H7 (cell line): ENCODE data around the gene CCDC177. TPM values are rescaled to one million over a fixed set of nuclear protein-coding genes. Genes with fewer than 3 reads are reported as not detected.

Source experiments
- DNase-seq: peaks from one replicate; pipeline ENCODE4 v3.0.0; 2012
- H3K27me3 ChIP-seq: 2 replicates; pipeline ENCODE4 v1.6.0; 2011; ENCODE audit warnings: mild to moderate bottlenecking, low read length; ENCODE audit not compliant: control insufficient read depth, insufficient read depth
- H3K36me3 ChIP-seq: replicated peaks from 2 replicates; pipeline ENCODE4 v1.5.1; 2011; ENCODE audit warnings: low read length; ENCODE audit not compliant: control insufficient read depth, insufficient read depth
- H3K4me3 ChIP-seq: 2 replicates; pipeline ENCODE4 v1.5.1; 2011; ENCODE audit warnings: low read depth, mild to moderate bottlenecking, control low read depth, low read length, moderate library complexity; ENCODE audit not compliant: insufficient read depth
- total RNA-seq: library from RNA; depleted of rRNA; stranded (reverse); fragments of >200 nt; shearing (Covaris generic); gene quantifications from 2 replicates; pipeline ENCODE4 v1.2.3, GENCODE V29; 2014

Gene CCDC177
- total RNA-seq, 1 experiment from 2014 or later = 0.17 TPM

DNA sequence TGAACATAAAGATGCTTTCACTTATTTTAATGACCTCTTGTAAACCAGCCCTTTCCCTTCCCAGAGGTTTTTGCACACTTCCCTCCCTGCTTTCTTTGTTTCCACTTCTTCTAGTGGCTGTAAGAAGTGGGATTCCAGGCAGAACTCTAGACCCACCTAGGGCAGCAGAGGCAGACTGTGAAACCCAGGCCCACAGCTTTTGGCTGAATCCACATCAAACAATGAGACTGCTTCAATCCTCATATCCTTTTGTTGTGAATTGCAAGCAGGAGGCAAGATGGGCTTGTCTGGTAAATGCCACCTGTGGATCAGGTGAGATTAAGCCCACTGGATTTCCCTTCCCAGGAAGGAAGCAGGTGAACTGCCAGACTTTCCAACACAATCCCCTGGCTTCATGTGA is 12.8 kb downstream of the CCDC177 start:
- no peaks in the 10 kb centered on the region for H3K36me3 ChIP-seq
- H3K27me3 ChIP-seq = peaks cover 2% of the 10 kb centered on the region; the same call in 1 of the 2 replicates
- no peak overlapping the region for H3K4me3 ChIP-seq
- no peak for DNase-seq

GRCh38 chr14:69560826-69561225 is 13.8 kb downstream of the CCDC177 start:
- Histone ChIP-seq H3K36me3 (no peaks in the 10 kb centered on the region), H3K4me3 (no peak overlapping the region), H3K27me3 (peaks cover 2% of the 10 kb centered on the region; the same call in 1 of the 2 replicates)
- no peak for DNase-seq

GRCh38 chr14:69559581-69560011 is 15.1 kb downstream of the CCDC177 start:
- no peaks in the 10 kb centered on the region for H3K36me3 ChIP-seq
- H3K4me3 ChIP-seq = no peak overlapping the region
- peaks cover 1% of the 10 kb centered on the region; the same call in 1 of the 2 replicates for H3K27me3 ChIP-seq
- no peak for DNase-seq

DNA sequence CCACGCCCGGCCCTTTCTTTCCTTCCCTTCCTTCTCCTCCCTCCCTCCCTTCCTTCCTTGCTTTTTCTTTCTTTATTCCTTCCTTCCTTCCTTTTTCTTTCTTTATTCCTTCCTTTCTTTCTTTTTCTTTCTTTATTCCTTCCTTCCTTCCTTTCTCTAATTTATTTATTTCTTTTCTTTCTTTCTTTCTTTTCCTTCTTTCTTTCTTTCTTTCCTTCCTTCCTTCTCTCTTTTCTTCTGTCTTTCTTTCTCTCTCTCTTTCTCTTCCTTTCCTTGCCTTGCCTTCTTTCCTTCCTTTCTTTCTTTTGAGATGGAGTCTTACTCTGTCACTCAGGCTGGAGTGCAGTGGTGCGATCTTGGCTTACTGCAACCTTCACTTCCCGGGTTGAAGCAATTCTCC is 15.9 kb downstream of the CCDC177 start:
- H3K4me3 ChIP-seq = no peak overlapping the region
- no peaks in the 10 kb centered on the region for H3K27me3 ChIP-seq
- no peaks in the 10 kb centered on the region for H3K36me3 ChIP-seq
- DNase-seq = no peak

DNA sequence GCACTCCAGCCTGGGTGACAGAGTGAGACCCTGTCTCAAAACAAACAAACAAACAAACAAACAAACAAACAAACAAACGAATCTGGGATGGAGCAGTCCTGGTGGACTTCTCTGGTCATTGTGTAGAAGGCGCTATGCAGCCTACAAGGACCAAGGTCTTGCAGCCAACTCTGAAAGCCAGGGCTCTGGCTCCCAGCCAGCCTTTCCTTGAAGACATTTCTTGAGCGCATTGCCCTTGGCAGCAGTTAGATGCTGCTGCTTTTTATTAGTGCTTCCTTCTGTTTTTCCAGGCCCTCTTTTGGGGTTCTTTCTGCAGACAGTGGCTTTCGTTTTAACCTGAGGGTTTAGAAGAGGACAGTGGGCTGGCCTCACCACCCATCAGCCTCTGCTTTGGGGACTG is 20.2 kb downstream of the CCDC177 start:
- DNase-seq = no peak
- H3K27me3 ChIP-seq = no peaks in the 10 kb centered on the region; the same call in 1 of the 2 replicates
- H3K36me3 ChIP-seq = no peaks in the 10 kb centered on the region
- no peak overlapping the region for H3K4me3 ChIP-seq

GRCh38 chr14:69553252-69553651 is 21.4 kb downstream of the CCDC177 start:
- H3K4me3 ChIP-seq = no peak overlapping the region
- H3K36me3 ChIP-seq = no peaks in the 10 kb centered on the region
- no peaks in the 10 kb centered on the region; the same call in 1 of the 2 replicates for H3K27me3 ChIP-seq
- DNase-seq = no peak

DNA sequence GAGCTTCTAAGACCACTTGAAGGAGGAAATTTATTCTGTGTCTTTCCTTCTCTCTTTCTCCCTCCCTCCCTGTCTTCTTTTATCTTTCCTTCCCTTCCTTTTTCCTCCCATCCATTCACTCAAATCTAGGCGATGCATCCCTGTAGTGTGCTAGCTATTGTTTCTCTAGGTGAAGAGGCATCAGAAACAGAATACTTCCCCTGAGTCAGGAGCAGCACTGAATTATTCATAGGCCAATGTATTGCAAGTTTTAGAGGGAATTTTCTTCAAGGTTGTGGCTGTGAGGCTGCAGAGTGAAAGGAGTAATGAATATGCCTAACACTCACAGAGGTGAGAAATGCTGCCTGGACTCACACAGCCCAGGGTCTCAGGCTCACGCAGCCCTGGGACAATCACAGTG is 23.2 kb downstream of the CCDC177 start:
- H3K36me3 ChIP-seq = no peaks in the 10 kb centered on the region
- DNase-seq = no peak
- no peaks in the 10 kb centered on the region; the same call in 1 of the 2 replicates for H3K27me3 ChIP-seq
- H3K4me3 ChIP-seq = no peak overlapping the region

DNA sequence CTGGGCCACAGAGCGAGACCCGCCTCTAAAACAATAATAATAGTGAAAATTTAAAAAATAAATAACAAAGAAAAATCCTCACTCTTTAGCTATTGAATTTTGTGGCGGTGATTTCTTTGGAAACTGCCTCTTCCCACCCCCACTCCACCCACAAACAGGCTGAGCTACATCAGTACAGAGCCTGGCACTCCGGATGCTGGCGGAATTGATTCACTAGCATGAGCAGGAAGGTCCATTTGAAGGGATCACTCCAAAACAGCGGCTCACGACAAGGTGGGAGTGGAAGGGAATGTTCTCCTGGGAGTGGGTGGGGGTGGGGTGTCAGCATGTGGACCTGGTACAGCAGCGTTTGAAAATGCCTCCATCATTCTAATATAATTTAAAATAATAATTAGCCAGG is 26.1 kb downstream of the CCDC177 start:
- Histone ChIP-seq H3K4me3 (no peak overlapping the region), H3K36me3 (no peaks in the 10 kb centered on the region), H3K27me3 (no peaks in the 10 kb centered on the region; the same call in 1 of the 2 replicates)
- DNase-seq = no peak

GRCh38 chr14:69547701-69548348 is 26.8 kb downstream of the CCDC177 start:
- H3K4me3 ChIP-seq = peak overlapping the region; percentile 41
- DNase-seq = peak; percentile 96
- no peaks in the 10 kb centered on the region; the same call in 1 of the 2 replicates for H3K27me3 ChIP-seq

DNA sequence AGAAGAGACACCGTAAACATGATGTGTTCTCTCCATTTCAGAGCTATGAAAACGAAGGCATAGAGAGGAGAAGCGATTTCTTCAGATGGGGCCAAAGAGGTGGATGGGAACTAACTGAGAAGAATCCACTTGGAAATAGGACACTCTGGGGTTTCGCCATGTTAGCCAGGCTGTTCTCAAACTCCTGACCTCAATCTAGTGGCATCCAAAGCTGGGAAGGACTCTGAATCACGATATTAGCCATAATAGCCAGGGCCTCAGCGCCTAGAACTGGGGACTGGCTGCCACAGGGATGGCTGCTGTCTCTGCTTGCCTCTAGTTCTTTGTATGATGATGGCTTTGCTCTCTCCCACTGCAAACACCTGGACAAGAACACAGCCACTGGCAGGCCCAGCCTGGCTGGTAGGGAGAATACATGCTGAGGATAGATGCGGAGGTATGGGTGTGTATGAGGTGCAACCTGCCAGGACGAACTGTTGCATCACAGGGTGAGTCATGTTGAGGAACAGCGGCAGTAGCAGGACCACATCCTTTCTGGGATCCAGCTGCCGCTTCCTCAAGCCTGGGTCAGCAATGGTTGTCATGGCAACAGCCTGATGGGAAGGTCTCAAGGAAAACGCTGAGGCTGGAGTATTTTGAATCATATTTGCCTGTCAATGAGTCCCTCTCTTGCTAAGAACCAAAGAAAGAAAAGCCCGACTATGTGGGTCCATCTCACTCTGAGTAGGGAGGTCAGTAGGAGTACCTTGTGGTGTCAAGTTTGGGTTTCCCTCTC is 31.1 kb downstream of the CCDC177 start:
- DNase-seq = no peak

More at GRCh38 chr14:69547701-69548348, 26.8 kb downstream of the CCDC177 start:
- no peaks in the 10 kb centered on the region for H3K36me3 ChIP-seq

DNA sequence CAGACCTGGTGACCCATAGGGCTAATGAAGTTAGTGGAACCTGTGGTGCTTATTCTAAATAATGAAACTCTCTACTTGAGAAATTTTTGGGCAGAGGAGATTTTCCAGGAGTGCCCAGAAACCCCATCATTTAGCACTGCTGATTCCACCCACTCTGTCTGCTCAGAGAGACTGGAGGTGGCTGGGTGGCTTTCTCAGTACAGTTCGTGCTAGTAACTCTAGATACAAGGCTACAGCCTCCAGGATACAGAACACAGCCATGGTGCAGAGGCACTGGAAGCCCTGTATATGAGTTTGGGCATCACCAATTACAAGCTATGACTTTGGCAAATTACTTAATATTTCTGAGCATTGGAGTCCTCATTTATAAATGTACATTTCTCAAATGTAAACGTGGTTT is 32.4 kb downstream of the CCDC177 start:
- DNase-seq = no peak
- no peak overlapping the region for H3K4me3 ChIP-seq
- H3K27me3 ChIP-seq = no peaks in the 10 kb centered on the region; the same call in 1 of the 2 replicates
- no peaks in the 10 kb centered on the region for H3K36me3 ChIP-seq

More for the DNA sequence above, 31.1 kb downstream of the CCDC177 start:
- Histone ChIP-seq H3K4me3 (no peak overlapping the region), H3K36me3 (no peaks in the 10 kb centered on the region), H3K27me3 (no peaks in the 10 kb centered on the region; the same call in 1 of the 2 replicates)

GRCh38 chr14:69540654-69541335 is 33.9 kb downstream of the CCDC177 start:
- Histone ChIP-seq H3K27me3 (no peaks in the 10 kb centered on the region; the same call in 1 of the 2 replicates), H3K36me3 (no peaks in the 10 kb centered on the region), H3K4me3 (no peak overlapping the region)
- DNase-seq = no peak

GRCh38 chr14:69539631-69540410 is 34.9 kb downstream of the CCDC177 start:
- Histone ChIP-seq H3K36me3 (no peaks in the 10 kb centered on the region), H3K4me3 (no peak overlapping the region), H3K27me3 (no peaks in the 10 kb centered on the region; the same call in 1 of the 2 replicates)
- no peak for DNase-seq

DNA sequence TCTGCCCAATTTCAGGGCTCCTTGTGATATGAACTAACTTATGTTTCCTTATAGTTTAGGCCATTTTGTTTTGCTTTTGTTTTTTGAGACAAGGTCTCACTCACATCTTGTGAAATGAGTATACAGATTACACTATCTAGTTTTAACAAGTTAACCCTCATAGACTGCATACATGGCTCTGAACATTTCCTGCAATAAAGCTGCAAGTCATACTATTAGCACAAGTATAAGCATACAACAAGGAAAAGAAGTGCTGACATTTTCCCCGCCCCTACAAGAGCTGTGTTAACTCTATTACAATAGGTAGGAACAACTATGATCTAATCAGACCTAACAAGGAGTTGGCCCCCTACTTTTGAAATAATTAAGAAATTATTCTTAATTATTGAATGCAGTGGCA is 35.9 kb downstream of the CCDC177 start:
- Histone ChIP-seq H3K36me3 (no peaks in the 10 kb centered on the region), H3K27me3 (no peaks in the 10 kb centered on the region; the same call in 1 of the 2 replicates), H3K4me3 (no peak overlapping the region)
- no peak for DNase-seq
